ENCODE results near the gene TAAR8.
A peak's percentile ranks its signal among the peaks of the same experiment; 100 is the strongest.

- peak; percentile 45 for TF ChIP-seq CTCF (IDR thresholded peaks at IDR 0.05; ENCODE audit: low read length)
- no peak for TF ChIP-seq EZH2phosphoT487 (IDR thresholded peaks at IDR 0.05; ENCODE audit: low read length)
- TF ChIP-seq EZH2 (optimal IDR thresholded peaks at IDR 0.05; ENCODE audit: low read depth, low read length), result no peak
Measured at GRCh38 chr6:132598473-132598872, 46.0 kb downstream of the TAAR8 start.

Data from MM.1S (cell line).